ENCODE results near the gene NBAS.

- no peak for TF ChIP-seq POLR2A (IDR thresholded peaks at IDR 0.05; ENCODE audit: low read length)
- TF ChIP-seq, protein P1, sequence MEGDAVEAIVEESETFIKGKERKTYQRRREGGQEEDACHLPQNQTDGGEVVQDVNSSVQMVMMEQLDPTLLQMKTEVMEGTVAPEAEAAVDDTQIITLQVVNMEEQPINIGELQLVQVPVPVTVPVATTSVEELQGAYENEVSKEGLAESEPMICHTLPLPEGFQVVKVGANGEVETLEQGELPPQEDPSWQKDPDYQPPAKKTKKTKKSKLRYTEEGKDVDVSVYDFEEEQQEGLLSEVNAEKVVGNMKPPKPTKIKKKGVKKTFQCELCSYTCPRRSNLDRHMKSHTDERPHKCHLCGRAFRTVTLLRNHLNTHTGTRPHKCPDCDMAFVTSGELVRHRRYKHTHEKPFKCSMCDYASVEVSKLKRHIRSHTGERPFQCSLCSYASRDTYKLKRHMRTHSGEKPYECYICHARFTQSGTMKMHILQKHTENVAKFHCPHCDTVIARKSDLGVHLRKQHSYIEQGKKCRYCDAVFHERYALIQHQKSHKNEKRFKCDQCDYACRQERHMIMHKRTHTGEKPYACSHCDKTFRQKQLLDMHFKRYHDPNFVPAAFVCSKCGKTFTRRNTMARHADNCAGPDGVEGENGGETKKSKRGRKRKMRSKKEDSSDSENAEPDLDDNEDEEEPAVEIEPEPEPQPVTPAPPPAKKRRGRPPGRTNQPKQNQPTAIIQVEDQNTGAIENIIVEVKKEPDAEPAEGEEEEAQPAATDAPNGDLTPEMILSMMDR (IDR thresholded peaks at IDR 0.05), result no peak
- TF ChIP-seq RFX5 (IDR thresholded peaks at IDR 0.05), result no peak
- no peak for TF ChIP-seq EP300 (IDR thresholded peaks at IDR 0.05)
- TF ChIP-seq ESRRA (IDR thresholded peaks at IDR 0.05; ENCODE audit: borderline replicate concordance, low read length), result no peak
- no peak for TF ChIP-seq CHD2 (IDR thresholded peaks at IDR 0.05; ENCODE audit: low read length, partially characterized antibody)
- TF ChIP-seq RNF2 (IDR thresholded peaks at IDR 0.05; ENCODE audit: borderline replicate concordance, low read depth), result no peak
- TF ChIP-seq EHMT2 (IDR thresholded peaks at IDR 0.05; ENCODE audit: low read depth), result no peak
- no peak for TF ChIP-seq FOSL2 (IDR thresholded peaks at IDR 0.05)
- TF ChIP-seq FOSL2 (CRISPR knock-in tag; IDR thresholded peaks at IDR 0.05), result no peak
- TF ChIP-seq, protein P2, sequence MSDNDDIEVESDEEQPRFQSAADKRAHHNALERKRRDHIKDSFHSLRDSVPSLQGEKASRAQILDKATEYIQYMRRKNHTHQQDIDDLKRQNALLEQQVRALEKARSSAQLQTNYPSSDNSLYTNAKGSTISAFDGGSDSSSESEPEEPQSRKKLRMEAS (IDR thresholded peaks at IDR 0.05), result no peak
- TF ChIP-seq HMGXB4 (CRISPR knock-in tag; IDR thresholded peaks at IDR 0.05; ENCODE audit: borderline replicate concordance), result no peak
Measured at GRCh38 chr2:15407666-15408065, 153.5 kb downstream of the NBAS start.

Measured in A549 (cell line).